Midbrain (tissue), 1 donor: Measurements from ENCODE around the gene COA3.
"Not testable (repeated sequence)": the region's sequence is repeated elsewhere in the genome, so short reads cannot be mapped to it uniquely, and the experiment has no call there.

Source experiments
- DNase-seq: peaks from one replicate; lab custom pipeline; 2025; lab: John Stamatoyannopoulos, UW

The COA3 gene

DNA sequence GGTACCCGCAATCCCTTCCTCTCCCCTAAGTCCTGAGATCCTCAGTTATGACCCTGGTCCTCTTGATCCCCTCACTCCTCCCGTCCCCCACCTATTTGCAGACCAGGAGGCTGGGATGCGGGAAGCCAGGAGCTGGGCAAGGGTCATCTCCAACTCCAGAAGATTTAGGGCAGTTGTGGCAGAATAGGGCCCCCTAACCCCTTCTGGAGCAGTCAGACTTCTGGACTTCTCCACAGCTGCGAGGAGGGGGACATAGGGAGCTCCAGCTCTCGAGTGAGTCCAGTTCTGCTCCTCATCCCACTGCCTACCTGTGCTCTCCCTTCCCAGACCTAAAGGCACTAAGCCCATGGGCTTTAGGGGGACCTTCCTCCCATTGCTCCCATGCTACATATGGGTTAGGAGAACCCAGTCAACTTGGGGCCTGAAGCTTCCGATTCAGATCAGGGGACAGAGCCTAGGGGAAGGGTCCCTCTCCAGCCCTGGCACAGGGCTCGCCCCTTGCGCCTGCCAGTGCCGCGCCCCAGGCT is 16.8 kb downstream of the COA3 start:
- no peak for DNase-seq

DNA sequence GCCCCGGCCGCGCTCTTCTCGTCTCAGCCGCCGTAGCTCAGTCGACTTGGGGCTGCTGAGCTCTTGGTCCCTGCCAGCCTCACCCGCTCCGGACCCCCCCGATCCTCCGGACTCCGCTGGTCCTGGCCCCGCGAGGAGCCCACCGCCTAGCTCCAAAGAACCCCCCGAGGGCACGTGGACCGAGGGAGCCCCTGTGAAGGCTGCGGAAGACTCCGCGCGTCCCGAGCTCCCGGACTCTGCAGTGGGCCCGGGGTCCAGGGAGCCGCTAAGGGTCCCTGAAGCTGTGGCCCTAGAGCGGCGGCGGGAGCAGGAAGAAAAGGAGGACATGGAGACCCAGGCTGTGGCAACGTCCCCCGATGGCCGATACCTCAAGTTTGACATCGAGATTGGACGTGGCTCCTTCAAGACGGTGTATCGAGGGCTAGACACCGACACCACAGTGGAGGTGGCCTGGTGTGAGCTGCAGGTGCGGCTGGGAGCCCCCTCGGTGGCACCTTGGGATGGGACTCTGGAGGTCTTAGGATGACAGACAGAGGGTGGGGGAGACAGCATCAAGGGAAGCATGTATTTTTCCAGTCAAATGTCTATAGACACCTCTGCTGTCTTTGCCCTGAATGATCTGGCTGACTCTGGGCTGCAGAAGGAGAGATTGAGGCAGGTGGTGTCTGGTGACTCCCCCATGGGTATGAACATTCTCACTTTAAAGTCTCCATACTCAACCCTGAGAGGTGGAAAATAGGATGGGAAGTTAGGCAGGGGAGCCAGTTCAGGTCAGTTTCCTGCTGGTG is 17.5 kb downstream of the COA3 start:
- no peak for DNase-seq

DNA sequence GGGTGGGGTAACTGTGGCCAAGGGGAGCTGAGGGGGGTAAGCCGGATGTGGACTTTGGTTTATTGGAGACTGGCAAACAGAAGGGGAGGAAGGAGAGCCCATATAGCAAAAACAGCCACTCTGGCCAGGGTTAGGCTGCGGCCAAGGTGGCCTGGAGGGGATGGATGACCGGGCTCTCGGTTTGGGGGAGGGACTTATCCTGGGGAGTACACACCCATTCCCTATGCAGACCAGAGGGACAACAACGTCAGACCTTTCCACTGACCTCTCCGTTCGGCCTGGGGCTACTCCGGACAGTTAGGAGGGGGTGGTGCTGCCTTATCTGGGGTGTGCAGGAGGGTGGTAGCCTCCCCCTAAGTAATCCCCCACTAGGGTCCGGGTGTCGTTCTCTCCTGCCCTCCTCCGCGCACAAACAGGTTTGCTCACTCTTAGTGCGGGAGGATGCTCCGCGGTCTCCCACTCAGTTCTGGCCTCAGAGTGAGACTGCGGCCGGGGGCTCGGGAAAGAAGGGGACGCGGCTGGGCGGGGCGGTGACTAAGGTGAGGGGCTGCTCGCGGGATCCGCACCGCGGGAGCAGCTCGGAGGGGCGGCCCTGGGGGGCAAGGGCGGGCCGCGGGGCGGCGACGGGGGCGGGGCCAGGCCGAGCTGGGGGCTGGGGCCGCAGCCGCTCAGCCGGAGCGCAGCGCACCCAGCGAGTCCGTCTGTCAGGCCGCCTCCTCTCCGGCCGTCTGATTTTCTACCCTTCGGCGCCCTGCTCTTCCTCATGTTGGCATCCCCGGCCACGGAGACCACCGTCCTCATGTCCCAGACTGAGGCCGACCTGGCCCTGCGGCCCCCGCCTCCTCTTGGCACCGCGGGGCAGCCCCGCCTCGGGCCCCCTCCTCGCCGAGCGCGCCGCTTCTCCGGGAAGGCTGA is 18.3 kb downstream of the COA3 start, which contains the start of gene WNK4:
Gene WNK4 (plus strand): TSS at position 675 of the 915 bp plus-strand sequence. CDS start 89 bp downstream, at position 764.
- no peak for DNase-seq

DNA sequence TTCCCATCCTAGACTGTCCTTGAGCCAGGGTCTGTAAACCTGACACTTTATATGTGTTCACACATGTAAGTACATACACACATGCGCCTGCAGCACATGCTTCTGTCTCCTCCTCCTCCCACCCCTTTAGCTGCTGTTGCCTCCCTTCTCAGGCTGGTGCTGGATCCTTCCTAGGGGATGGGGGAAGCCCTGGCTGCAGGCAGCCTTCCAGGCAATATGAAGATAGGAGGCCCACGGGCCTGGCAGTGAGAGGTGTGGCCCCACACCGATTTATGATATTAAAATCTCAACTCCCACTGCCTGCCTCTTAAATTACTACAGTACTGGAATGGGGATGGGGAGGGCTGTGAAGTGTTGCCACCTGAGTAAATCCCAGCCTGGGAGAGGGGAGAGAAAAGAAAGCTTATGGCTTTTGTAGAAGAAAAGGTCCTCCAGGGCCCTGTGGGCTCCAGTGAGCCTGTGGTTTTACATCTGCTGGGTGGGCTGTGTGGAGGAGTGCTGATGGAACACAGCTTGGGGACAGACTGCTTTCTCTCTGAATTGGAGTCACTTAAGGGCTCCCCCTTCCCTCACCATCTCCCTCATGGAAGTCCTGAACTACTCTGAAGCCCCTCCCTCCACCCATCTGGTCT is 19.1 kb downstream of the COA3 start:
- no peak for DNase-seq

DNA sequence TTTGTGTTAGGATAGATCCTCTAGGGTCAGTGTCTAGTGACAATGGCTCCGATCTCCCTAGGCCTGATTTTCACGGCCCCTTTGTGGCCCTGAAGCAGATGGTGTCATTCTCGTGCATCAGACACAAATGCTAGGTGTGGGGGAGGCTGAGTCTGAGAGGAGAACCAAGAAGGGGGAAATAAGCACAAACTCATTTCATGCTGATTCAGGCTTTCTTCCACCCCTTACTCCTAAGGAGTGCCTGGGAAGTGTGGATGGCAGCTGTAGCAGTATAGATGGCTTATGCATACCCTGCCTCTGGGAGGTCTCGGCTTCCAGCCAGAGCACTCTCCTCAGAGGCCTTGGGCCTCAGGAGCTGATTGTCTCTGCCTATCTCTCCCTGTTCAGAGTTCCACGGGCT is 19.9 kb downstream of the COA3 start:
- no peak for DNase-seq

DNA sequence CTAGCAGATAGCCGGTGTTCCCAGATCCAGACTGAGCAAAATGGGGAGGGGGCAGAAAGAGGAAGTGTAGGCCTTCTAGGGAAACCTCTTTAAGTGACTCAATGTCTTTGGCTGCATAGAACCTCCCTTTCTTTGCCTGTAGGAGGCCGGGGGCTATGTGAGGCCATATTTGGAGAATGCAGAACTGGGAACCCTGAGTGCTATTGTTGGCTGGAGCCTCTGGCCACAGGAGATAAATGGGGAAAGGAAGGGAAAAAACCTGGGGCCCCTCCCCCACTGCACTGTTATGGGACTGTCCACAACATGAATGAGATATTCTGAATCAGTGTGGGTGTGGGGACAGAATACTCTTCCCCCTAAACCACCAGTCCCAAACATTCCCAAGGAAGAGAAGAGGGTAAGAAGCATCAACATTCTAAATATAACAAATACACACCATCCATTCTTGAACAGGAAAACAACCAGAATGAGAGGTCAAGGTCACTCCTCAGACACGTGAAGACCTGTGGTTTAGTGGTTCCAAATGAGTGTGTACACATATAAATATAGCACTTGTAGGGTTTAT is 22.9 kb downstream of the COA3 start:
- no peak for DNase-seq

DNA sequence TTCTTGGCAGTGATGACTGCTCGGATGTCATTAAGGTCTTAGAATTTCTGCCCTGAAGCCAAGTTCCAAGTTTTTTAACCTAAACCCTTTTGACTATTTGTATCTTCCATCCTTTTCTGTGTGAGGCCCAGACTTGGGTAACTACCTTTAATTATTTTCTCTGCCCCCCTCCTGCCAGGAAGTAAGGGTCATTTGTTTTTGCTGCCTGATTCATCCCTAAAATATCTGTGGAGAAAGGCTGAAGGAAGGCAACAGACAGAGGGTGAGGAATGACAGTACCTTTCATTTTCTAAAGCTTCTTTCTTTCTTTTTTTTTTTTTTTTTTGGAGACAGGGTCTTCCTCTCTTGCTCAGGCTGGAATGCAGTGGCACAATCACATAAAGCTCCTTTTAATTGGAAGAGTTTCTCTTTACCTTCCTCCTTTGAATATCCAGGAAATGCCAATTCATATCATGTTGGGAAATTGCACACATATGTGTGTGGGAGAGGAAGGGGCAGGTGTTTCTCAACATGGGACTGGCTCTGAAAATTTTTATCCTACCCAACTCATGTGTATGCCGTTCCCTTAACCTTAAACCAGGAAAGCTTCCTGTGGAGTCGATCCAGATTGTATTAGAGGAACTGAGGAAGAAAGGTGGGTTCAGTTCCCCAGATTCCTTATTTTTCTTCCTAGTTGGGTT is 24.3 kb downstream of the COA3 start:
- DNase-seq, result no peak

DNA sequence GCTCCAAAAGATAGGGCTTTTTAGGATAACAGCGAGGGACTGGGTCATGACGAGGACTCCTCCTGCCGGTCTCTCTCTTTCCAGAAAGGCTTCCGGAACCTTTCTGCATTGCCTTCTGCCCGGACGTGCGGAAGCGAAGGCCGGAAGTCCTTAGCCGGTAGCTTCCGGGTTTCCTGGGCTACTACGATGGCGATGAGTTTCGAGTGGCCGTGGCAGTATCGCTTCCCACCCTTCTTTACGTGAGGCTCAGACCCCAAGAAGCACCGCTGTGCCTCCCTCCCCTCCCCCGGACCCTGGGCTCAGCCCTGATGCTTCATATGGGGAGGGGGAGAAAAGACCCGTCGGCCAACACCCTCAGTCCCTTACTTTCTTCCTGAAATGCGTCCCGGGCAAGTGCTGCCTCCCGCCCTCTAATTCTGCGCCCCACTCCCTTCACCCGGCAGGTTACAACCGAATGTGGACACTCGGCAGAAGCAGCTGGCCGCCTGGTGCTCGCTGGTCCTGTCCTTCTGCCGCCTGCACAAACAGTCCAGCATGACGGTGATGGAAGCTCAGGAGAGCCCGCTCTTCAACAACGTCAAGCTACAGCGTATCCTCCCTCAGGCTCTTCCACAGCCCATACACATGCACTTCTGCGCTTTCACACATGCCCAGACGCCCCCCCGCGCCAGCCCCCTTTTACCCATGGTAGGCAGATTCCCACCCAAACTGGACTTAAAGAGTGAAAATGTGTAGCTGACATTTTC is 25.0 kb downstream of the COA3 start, which contains the start of gene VPS25:
Gene VPS25 (plus strand): TSS at position 160 of the 746 bp plus-strand sequence. CDS start 27 bp downstream, at position 187.
- DNase-seq, result peak; percentile 90

DNA sequence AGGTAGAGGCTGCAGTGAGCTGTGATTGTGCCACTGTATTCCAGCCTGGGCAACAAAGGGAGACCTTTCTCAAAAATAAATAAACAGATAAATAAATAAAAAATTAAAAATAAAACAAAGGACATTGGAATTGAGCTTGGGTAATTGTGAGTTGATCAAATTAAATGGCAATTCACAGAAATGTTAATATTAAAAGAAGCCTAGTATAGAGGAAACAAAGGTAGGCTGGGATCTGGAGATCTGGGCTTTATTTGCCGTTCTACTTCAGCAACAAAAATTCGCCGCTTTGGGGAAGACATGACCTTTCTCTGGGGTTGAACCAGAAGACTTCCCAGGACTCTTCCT is 25.6 kb downstream of the COA3 start:
- DNase-seq, result no peak

DNA sequence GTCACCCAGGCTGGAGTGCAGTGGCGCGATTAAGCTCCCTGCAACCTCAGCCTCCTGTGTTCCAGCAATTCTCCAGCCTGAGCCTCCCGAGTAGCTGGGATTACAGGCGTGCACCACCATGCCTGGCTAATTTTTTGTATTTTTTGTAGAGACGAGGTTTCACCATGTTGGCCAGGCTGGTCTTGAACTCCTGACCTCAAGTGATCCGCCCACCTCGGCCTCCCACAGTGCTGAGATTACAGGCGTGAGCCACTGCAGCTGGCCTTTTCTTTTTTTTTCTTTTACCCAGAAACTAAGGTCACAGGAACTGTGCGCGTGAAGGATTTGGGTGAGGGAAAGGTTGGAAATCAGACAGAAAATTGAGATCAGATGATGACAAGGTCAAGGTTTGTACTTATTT is 28.5 kb downstream of the COA3 start:
- not testable (repeated sequence) for DNase-seq

DNA sequence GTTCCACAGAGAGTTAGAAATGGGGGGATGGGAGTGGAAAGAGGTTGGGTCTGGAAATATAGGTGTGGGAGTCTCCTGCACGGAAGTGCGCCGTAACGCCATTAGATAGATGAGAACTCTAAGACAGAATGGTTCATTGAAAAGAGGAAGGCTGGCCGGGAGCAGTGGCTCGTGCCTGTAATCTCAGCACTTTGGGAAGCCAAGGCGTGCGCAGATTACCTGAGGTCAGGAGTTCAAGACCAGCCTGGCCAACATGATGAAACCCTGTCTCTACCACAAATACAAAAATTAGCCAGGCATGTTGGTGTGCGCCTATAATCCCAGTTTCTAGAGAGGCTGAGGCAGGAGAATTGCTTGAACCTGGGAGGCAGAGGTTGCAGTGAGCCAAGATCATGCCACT is 30.5 kb downstream of the COA3 start:
- DNase-seq, result not testable (repeated sequence)

DNA sequence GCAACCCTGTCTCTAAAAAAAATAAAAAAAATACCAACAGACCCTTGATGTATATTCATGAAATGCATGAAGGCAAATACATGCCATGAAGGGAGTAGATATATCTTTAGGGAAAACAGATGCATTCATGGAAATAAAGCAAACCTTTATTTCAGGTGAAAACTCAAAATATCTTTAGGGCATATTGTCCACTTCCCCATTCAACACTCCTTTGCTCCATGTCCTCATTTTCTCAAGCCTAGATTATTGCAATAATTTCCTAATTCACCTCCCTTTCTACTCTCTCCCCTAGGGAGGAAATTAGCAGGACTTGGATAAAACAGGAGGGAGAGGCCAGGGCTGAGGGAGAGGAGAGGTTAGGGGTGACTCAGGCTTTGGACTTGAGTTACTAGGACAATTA is 31.0 kb downstream of the COA3 start:
- DNase-seq, result no peak

DNA sequence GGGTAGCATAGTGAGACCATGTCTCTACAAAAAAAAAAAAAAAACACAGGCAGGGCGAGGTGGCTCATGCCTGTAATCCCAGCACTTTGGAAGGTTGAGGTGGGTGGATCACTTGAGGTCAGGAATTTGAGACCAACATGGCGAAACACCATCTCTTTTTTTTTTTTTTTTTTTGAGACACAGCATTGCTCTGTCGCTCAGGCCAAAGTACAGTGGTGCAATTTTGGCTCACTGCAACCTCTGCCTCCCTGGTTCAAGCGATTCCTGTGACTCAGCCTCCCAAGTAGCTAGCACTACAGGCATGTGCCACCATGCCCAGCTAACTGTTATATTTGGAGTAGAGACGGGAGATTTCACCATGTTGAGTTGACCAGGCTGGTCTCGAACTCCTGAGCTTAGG is 32.4 kb downstream of the COA3 start:
- DNase-seq, result no peak

DNA sequence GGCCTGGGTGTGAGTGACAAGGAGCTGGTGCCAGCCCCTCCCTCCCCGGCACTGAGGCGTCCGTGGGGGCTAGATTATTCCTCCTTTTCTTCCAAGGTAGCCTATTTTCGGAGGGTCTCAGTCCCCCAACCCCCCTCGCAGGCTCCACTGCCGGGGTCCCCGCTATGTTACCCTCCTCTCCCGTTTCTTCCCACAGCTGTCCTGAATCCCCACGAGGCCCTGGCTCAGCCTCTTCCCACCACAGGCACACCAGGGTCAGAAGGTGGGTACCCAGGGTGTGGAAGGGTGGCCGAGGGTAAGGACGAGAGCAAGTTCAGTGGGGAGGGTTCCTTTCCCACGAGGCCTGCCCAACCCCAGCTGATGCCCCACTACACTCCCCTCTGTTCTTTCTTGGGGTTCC is 36.9 kb downstream of the COA3 start:
- DNase-seq, result no peak

DNA sequence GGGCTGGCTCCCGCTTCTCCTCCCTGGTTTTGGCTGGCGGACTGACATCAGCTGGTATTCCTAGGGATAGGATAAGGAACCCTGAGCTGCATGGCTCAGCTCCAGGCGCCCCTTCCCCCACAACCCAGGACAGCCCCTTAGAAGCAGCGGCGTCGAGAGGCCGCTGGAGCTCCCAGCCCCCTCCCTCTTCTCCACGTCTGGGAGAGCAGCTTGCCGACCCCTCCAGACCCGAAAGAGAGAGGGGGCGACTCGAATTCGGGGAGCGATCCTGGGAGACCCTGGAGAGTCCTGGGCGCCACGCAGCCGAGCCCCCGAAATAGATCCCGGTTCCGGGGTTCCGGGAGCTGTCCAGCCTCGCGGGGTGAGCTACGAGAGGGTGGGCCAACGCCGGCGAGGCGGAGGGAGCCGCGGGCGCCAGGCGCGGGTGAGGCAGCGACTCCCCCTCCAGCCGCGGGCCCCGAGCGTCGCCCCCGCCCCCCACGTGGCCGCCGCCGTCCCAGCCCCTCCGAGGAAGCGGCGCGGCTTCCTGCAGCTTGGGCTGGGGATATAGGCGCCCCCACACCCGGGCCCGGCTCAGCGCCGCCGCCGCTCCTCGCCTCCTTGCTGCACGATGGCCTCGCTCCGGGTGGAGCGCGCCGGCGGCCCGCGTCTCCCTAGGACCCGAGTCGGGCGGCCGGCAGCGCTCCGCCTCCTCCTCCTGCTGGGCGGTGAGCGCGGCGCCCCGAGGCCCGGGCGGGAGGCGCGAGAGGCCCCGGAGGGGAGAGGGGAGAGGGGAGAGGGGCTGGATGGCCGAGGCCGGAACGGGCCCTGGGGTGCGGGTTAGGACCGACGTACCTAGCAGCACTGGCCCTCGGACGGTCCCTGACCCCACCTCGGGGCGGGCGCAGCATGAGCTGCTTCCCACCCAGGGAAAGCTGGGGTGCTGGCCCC is 37.6 kb downstream of the COA3 start, which contains the start of gene RAMP2:
Gene RAMP2 (plus strand): TSS at position 576 of the 930 bp plus-strand sequence. CDS start 35 bp downstream, at position 611.
- no peak for DNase-seq

DNA sequence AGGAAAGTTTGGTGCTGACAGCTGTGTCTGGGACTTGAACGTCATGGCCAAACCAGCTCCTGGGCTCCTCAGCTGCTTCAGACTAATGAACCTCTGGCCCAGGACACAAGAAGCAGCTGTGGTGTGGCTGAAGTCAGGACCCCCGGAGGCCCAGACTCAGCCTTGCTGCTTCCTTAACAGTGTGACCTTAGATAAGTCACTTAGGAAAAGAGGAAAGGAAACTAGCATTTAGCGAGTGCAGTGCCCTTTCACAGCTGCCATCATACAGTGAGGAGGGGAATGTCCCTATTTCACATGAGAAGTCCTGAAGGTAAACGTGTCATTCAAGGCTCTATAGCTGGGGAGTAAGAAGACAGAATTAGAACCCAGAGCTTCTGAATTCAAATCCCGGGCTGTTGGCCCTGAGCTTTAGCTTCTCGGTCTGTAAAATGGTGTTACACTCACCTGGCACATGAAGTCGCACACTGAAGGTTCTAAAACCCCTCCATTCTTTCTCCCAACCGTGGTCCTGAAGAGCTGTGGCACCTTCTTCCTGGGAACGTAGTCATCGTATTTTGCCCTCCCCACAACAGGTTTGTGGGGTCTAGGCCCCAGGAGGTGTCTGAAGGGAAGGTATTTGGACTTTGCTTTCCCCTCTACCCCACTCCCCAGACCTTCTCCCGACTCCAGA is 38.4 kb downstream of the COA3 start:
- DNase-seq, result no peak

DNA sequence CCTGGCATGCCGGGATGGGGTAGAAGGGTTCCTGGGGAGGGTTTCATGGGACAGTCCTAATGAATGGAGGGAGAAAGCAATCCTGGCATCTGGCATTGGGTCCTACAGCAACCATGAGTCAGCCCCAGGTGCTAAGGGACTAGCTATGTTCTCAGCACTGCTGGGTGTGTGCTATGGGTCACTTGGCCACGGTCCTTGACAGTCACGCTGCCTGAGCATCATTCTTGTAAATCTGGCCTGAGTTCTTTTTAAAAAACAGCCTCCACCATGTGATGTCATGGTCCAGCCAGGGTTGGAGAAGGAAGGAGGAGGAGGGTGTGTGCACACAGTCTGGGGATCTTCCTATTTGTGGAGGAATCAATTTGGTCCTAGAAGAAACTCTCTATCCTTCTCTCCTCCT is 43.7 kb downstream of the COA3 start:
- DNase-seq, result no peak

DNA sequence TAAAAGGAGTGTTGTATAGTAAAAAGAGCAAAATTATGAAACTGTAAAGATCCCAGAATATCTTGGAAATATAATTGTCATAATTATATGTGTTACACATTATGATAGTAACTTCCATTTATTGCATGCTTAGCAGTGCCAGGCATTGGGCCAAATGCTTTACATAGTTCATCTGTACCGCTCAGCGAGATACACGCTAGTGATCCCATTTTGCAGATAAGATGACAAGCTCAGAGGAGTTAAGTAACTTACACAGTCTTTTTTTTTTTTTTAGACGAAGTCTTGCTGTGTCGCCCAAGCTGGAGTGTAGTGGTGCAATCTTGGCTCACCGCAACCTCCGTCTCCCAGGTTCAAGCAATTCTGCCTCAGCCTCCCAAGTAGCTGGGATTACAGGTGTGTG is 46.9 kb downstream of the COA3 start:
- no peak for DNase-seq
